T-helper 1 cell (primary cell): ENCODE measurements around the gene ST8SIA1.

Experiments used
- DNase-seq, 5 donors: peaks; one replicate each; pipeline ENCODE4 v3.0.0-alpha.2; 2012 to 2020

The ST8SIA1 gene

GRCh38 chr12:22329621-22330020 lies 4.9 kb downstream of the ST8SIA1 start:
- DNase-seq = no peak

- no peak for DNase-seq
These were observed 9.3 kb downstream of the ST8SIA1 start for GRCh38 chr12:22325218-22325617.

GRCh38 chr12:22322091-22322490 lies 12.4 kb downstream of the ST8SIA1 start:
- no peak for DNase-seq

GRCh38 chr12:22321638-22322037 lies 12.9 kb downstream of the ST8SIA1 start:
- DNase-seq = peak in 3 of 5 donors; percentile 8 to 28 (median 18)

GRCh38 chr12:22321018-22321605 lies 13.4 kb downstream of the ST8SIA1 start:
- no peak for DNase-seq

GRCh38 chr12:22318108-22318737 lies 16.3 kb downstream of the ST8SIA1 start:
- DNase-seq = no peak

- no peak for DNase-seq
These were observed 20.6 kb downstream of the ST8SIA1 start for GRCh38 chr12:22313963-22314330.

- DNase-seq = no peak
These were observed 21.1 kb downstream of the ST8SIA1 start for GRCh38 chr12:22313286-22313962.

- DNase-seq = no peak
These were observed 22.2 kb downstream of the ST8SIA1 start for GRCh38 chr12:22312336-22312735.

- DNase-seq = no peak
These were observed 23.8 kb downstream of the ST8SIA1 start for GRCh38 chr12:22310709-22311108.

GRCh38 chr12:22310275-22310674 lies 24.2 kb downstream of the ST8SIA1 start:
- DNase-seq = no peak

GRCh38 chr12:22307811-22308210 lies 26.7 kb downstream of the ST8SIA1 start:
- no peak for DNase-seq

GRCh38 chr12:22306311-22306710 lies 28.2 kb downstream of the ST8SIA1 start:
- no peak for DNase-seq

GRCh38 chr12:22304341-22304740 lies 30.2 kb downstream of the ST8SIA1 start:
- DNase-seq = no peak

GRCh38 chr12:22299294-22299912 lies 35.1 kb downstream of the ST8SIA1 start:
- no peak for DNase-seq

- DNase-seq = no peak
These were observed 45.3 kb downstream of the ST8SIA1 start for GRCh38 chr12:22289250-22289649.

GRCh38 chr12:22287776-22288621 lies 46.5 kb downstream of the ST8SIA1 start:
- DNase-seq = peak in 2 of 5 donors; percentile 3 to 35

- DNase-seq = no peak
These were observed 47.4 kb downstream of the ST8SIA1 start for GRCh38 chr12:22287101-22287500.

GRCh38 chr12:22286569-22286968 lies 47.9 kb downstream of the ST8SIA1 start:
- no peak for DNase-seq

- DNase-seq = no peak
These were observed 48.7 kb downstream of the ST8SIA1 start for GRCh38 chr12:22285846-22286245.

GRCh38 chr12:22284871-22285270 lies 49.6 kb downstream of the ST8SIA1 start:
- DNase-seq = no peak

GRCh38 chr12:22283508-22283907 lies 51.0 kb downstream of the ST8SIA1 start:
- no peak for DNase-seq

- DNase-seq = no peak
These were observed 51.5 kb downstream of the ST8SIA1 start for GRCh38 chr12:22283006-22283506.
